Measurements from ENCODE around the gene CADPS2. TPM values are rescaled to one million over a fixed set of nuclear protein-coding genes. Genes with fewer than 3 reads are reported as not detected.

CADPS2 gene
- total RNA-seq, 6 donors from 2014 or later, result 33.3 to 74.7 (median 45.7) TPM

DNA sequence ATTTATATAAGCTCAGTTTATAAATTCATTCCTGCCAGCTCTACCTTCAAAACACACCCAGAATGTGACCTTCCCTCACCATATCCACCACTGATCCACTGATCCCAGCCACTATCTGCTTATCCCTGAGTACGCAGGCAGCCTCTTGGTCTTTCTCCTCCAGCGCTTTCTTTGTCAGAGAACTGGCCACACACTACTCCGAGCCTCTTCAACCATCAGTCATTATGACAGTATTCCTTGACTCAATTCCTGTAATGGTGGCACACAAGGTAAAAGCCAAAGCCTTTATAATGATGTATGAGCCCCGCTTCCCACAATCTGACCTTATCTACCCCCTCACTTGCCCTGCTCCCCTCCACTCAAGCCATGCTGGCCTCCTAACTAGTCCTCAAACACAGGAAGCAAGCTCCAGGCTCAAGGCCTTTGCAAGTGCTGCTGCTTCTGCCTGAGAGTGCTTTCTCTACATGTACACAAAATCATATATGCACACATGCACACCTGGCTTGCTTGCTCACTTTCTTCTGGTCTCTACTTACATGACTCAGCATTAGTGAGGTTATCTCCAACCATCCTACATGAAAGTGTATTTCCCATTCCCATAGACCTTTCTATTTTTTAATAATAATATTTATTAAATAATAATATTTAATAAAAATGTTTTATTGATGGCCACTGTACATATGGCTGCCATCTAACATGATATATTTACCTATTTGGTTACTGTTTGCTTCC, 431.3 kb downstream of the CADPS2 start:
- ATAC-seq (ENCODE audit: low FRiP score in 2 of 2) (no peak), DNase-seq (no peak)
- no peak overlapping the region for H3K27ac ChIP-seq
- H3K4me3 ChIP-seq, result no peak overlapping the region
- 95 to 100% methylated on average over 4 of the region's 4 CpGs for WGBS, 2 donors
- no peaks in the 10 kb centered on the region for H3K9me3 ChIP-seq
- TF ChIP-seq EP300 (IDR thresholded peaks at IDR 0.05) (no peak), POLR2A (IDR thresholded peaks at IDR 0.05) (no peak), POLR2AphosphoS5 (IDR thresholded peaks at IDR 0.05) (no peak)
- TF ChIP-seq, protein P1, sequence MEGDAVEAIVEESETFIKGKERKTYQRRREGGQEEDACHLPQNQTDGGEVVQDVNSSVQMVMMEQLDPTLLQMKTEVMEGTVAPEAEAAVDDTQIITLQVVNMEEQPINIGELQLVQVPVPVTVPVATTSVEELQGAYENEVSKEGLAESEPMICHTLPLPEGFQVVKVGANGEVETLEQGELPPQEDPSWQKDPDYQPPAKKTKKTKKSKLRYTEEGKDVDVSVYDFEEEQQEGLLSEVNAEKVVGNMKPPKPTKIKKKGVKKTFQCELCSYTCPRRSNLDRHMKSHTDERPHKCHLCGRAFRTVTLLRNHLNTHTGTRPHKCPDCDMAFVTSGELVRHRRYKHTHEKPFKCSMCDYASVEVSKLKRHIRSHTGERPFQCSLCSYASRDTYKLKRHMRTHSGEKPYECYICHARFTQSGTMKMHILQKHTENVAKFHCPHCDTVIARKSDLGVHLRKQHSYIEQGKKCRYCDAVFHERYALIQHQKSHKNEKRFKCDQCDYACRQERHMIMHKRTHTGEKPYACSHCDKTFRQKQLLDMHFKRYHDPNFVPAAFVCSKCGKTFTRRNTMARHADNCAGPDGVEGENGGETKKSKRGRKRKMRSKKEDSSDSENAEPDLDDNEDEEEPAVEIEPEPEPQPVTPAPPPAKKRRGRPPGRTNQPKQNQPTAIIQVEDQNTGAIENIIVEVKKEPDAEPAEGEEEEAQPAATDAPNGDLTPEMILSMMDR (IDR thresholded peaks at IDR 0.05), result no peak
- no peaks in the 10 kb centered on the region for H3K27me3 ChIP-seq
- no peaks in the 10 kb centered on the region for H3K4me1 ChIP-seq
- H3K36me3 ChIP-seq, result peaks cover 0 to 9% (median 7%) of the 10 kb centered on the region in 4 donors

DNA sequence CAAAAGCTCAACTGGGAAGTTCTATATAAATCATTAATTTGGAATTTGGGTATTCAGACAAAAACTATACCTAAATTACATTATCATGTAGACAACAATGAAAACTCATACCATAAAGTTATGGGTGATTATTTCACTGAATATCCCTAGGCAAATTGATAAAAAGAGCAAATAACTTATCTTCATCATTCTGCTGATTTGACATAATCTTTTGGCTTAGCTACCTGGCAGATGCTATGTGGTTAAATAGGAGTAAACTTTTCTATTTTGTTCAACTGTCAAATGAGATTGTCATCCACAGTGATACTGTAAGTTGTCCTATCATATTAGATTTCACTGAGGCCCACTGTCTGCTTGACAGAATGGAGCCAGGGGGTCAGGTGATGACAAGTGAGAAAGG, 432.8 kb downstream of the CADPS2 start:
- ATAC-seq (ENCODE audit: low FRiP score in 2 of 2), result no peak
- no peaks in the 10 kb centered on the region for H3K9me3 ChIP-seq

DNA sequence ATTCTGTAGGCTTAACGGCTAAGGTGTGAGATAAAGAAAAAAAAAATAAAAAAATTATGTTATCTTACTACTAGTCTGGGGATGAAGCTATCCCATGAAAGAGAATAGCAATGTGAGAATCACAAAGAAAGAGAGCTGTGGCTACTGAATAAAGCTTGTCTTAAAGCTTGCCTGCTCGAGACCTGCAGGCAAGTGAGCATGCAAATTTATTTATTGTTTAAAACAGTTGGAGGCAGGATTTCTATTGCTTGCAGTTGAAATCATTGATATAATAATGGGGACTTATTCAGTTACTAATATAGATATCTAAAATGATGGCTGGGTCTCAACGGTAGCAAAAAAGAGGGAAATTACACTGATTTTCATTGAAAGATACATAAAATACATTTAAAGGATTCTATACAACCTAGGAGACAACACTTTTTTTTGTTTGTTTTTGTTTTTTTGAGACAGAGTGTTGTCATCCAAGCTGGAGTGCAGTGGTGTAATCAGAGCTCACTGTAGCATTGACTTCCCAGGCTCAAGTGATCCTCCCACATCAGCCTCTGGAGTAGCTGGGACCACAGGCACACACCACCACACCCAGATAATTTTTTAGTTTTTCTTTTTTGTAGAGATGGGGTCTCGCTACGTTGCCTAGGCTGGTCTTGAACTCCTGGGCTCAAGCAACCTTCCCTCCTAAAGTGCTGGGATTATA, 437.2 kb downstream of the CADPS2 start:
- DNase-seq, result no peak
- Histone ChIP-seq H3K4me1 (no peaks in the 10 kb centered on the region), H3K36me3 (peaks cover 0 to 9% (median 7%) of the 10 kb centered on the region in 4 donors), H3K27ac (no peak overlapping the region), H3K4me3 (no peak overlapping the region), H3K9me3 (no peaks in the 10 kb centered on the region), H3K27me3 (no peaks in the 10 kb centered on the region)
- no peak for ATAC-seq (ENCODE audit: low FRiP score in 2 of 2)
- TF ChIP-seq, protein P1 (IDR thresholded peaks at IDR 0.05), result no peak
- TF ChIP-seq POLR2A (IDR thresholded peaks at IDR 0.05), result no peak
- WGBS, 2 donors, result 85 to 86% methylated on average over 5 of the region's 5 CpGs

More for the DNA sequence above, 432.8 kb downstream of the CADPS2 start:
- no peak for DNase-seq
- Histone ChIP-seq H3K4me3 (no peak overlapping the region), H3K27me3 (no peaks in the 10 kb centered on the region), H3K36me3 (peaks cover 0 to 9% (median 7%) of the 10 kb centered on the region in 4 donors), H3K27ac (no peak overlapping the region), H3K4me1 (no peaks in the 10 kb centered on the region)
- TF ChIP-seq EP300 (IDR thresholded peaks at IDR 0.05) (no peak), POLR2AphosphoS5 (IDR thresholded peaks at IDR 0.05) (no peak), POLR2A (IDR thresholded peaks at IDR 0.05) (no peak)
- TF ChIP-seq, protein P1 (IDR thresholded peaks at IDR 0.05), result no peak

DNA sequence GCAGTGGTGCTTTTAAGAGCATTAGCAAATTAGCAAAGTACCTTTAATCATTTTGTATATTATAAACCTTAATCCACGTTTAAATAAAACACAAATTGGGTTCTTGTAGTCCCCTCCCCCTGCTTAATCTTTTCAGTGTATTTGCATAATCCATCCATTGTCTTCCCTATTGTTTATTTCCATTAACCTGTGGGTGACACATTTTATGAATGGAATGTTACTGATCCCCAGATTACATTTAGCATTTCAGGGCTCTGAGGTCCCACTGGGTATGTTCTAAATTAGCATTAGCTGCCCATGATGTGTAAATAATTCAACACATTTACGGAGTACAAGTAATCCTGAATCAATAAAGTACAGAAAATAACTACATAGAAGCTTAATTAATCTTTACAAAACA, 443.3 kb downstream of the CADPS2 start:
- no peak overlapping the region for H3K27ac ChIP-seq
- TF ChIP-seq EP300 (IDR thresholded peaks at IDR 0.05) (no peak), POLR2AphosphoS5 (IDR thresholded peaks at IDR 0.05) (no peak), POLR2A (IDR thresholded peaks at IDR 0.05) (no peak)
- TF ChIP-seq, protein P1 (IDR thresholded peaks at IDR 0.05), result no peak
- ATAC-seq (ENCODE audit: low FRiP score in 2 of 2), result no peak
- H3K27me3 ChIP-seq, result no peaks in the 10 kb centered on the region
- no peaks in the 10 kb centered on the region for H3K36me3 ChIP-seq
- no peaks in the 10 kb centered on the region for H3K9me3 ChIP-seq
- WGBS, 2 donors, result 57 to 64% methylated on average over 2 of the region's 2 CpGs
- no peak for DNase-seq
- no peaks in the 10 kb centered on the region for H3K4me1 ChIP-seq
- no peak overlapping the region for H3K4me3 ChIP-seq
